ENCODE measurements around the gene ASB13.

DNA sequence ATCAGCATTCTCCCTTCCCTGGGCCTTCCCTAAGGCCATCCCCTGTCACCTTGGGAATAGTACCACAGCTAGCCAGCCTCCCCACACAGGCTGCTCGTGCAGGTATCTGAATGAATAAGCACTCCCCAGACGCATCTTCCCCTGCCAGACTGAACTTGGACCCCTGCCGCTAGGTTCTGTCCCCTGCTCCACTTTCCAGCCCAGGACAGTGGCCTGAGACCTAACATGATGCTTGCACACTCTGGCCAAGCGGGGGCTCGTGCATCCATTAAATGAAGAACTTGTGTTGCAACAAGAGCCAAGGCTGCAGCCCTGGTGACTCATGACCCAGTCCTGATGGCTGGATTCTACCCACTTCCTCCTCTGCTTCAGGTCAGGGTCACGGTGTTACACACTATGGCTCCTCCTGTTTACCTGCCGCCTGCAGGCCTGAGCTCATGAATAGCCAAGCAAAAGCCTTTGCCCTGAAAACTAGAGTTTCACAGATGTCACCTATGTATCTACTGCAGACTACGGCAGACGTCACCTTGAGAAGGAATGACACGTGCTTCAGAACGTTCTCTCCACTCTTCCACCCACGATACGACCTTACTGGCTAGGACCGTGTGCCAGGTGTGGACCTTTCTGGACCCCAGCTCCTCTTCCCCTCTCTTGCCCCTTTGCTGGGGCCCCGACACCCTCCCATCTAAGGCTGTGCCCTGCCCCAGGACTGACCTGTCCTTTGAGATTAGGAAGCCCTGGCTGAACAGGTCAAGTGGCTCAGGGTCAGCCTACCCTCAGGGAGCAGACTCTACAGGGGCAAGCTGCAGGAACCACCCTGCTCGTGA lies 6.5 kb downstream of the ASB13 start:
- no peak for TF ChIP-seq GATA3 (IDR thresholded peaks at IDR 0.05; ENCODE audit: low read depth, low read length)
- TF ChIP-seq GATA2 (IDR thresholded peaks at IDR 0.05; ENCODE audit: low read depth, low read length), result no peak
